GM21423 (cell line): ENCODE results near the gene PTPRA.

Source experiments
- ATAC-seq: cut with Tn5 transposase; IDR thresholded peaks from one replicate; pipeline ENCODE4 v1.9.1; 2021; ENCODE audit warnings: mild to moderate bottlenecking, moderate library complexity; ENCODE audit not compliant: unreplicated experiment

PTPRA gene

GRCh38 chr20:2918096-2919049 lies 45.1 kb downstream of the PTPRA start:
- no peak for ATAC-seq

- no peak for ATAC-seq
Observed at GRCh38 chr20:2919518-2920245, 46.4 kb downstream of the PTPRA start.

- no peak for ATAC-seq
Observed at GRCh38 chr20:2920473-2920872, 47.2 kb downstream of the PTPRA start.

DNA sequence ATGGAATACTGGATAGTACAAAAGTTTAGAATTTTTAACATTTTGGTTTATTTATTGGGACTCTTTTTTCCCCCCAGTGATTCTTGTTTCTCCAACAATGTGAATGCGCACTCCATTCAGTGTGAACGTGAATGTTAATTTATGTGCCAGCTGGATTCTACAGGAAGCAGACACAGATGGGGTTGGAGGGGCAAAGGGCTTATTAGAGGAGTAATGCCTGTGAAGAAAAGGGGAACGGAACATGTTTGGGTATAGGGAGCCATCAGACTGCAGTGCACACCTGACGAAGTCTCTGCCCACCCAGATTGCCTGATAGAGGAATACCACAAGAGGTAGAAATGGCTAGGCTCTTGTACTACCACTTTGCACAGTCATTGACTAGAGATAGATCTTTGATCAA lies 48.2 kb downstream of the PTPRA start:
- ATAC-seq = no peak

GRCh38 chr20:2922957-2923356 lies 49.7 kb downstream of the PTPRA start:
- ATAC-seq = no peak

- no peak for ATAC-seq
Observed at GRCh38 chr20:2930538-2930937, 57.3 kb downstream of the PTPRA start.

- no peak for ATAC-seq
Observed at GRCh38 chr20:2932498-2932897, 59.2 kb downstream of the PTPRA start.

- no peak for ATAC-seq
Observed at GRCh38 chr20:2937902-2938301, 64.6 kb downstream of the PTPRA start.

GRCh38 chr20:2942439-2942838 lies 69.2 kb downstream of the PTPRA start:
- no peak for ATAC-seq

DNA sequence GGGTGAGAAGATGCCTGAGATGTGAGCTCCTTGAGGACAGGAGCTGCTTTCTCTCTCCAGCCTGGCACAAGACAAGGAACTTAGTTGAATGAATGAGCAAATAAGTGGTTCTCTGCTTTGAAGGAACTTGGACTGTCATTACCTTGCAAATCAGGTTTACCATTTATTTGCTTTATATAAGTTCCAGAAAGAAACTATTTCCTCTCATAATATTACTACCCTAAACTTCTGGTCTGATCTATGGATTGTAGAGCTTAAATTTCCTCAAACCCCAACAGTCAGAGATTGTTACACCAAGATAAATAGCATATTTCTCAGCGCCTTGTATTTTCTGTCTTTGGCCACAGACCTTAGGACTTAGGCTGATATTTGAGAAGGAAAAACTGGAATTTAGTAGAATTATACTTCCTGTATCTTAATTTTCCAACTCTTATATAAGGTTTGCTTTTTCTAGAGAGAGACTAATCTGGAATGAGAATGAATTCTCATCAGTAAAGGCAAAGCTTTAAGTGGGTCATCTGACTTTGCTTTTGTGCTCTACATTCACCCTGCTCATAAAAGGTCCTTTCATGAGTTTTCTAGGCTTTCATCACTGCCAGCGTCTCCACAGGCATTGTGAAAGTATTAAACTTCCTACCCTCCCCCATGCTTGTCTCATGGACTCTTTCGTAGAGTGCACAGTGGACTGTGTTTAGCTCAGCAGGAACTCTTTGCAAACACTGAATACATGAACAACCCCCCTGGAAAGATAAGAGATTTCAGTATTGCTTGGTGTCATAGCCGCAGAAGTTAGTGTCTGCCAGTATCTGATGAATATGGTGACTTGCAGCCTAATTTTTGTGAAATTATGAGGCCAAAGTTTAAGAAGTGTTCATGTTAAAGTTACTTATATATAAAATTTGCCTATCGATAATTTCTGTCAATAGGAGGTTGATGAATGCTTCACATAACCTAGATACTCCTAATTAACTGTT lies 74.0 kb downstream of the PTPRA start:
- no peak for ATAC-seq

- no peak for ATAC-seq
Observed at GRCh38 chr20:2948968-2949367, 75.7 kb downstream of the PTPRA start.

- ATAC-seq = no peak
Observed at GRCh38 chr20:2952766-2953165, 79.5 kb downstream of the PTPRA start.

DNA sequence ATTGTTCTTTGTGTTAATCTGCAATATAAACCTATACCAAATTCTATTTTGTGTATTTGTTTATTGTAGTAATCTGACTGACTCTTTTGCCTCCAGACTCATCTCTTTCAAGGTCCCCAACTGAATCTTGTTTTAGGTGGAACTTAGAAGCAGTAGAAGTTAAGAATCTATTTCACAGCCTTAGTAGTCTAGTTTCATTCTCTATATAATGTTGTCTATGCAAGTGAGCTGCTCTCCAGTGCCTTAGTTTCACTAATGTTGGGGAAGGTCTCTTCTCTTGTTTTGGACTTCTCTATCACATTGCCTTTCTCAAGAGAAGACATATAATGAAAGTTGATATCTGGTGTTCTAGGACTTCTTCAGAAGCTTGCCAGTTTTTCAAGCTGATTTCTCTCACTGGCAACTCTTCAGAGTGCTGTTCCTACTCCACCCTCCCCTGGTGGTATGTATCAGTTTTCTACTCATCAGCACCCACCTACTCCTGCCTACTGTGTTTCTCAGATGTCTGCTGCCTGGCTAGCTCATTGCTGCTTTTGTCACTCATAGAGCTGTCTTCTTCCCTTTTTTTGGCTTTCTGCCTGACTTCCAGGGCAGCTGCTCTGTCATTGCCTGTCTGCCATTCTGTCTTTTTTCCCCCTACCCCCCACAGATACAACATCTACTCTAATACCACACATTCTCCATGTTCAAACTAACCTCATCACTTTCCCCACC lies 82.1 kb downstream of the PTPRA start:
- no peak for ATAC-seq

- no peak for ATAC-seq
Observed at GRCh38 chr20:2956480-2956879, 83.2 kb downstream of the PTPRA start.

GRCh38 chr20:2967841-2968240 lies 94.6 kb downstream of the PTPRA start:
- ATAC-seq = no peak

DNA sequence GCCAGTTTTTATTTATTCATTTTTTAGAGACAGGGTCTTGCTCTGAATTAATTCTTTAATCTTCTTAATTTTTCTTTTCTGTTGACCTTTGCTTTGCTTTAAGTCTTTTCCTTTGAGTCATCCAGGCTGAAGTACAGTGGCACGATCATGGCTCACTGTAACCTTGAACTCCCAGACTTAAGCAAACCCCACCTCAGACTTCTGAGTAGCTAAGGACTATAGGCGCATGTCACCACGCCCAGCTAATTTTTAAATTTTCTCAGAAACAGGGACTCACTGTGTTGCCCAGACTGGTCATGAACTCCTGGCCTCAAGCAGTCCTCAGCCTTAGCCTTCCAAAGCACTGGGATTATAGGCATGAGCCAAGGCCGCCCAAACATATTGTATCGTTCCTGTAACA lies 98.8 kb downstream of the PTPRA start:
- no peak for ATAC-seq

GRCh38 chr20:2973574-2973973 lies 100.3 kb downstream of the PTPRA start:
- ATAC-seq = no peak

DNA sequence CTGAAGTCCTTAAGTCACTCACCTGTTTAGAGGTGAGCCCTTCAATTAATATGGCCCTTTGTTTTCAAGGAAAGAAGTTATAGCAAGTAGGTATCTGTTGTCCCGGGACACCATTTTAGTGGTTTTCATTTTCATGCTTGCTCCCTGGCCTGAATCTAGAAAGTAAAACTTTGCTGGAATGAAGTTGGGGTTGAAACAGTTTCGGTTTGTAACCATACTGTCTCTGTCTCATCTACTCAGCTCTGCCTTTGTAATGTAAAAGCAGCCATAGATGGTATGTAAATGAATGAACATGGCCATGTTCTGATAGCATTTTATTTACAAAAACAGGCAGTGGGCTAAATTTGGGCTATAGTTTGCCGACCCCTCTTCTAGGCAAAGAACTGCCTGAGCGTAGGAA lies 105.2 kb downstream of the PTPRA start:
- ATAC-seq = no peak

DNA sequence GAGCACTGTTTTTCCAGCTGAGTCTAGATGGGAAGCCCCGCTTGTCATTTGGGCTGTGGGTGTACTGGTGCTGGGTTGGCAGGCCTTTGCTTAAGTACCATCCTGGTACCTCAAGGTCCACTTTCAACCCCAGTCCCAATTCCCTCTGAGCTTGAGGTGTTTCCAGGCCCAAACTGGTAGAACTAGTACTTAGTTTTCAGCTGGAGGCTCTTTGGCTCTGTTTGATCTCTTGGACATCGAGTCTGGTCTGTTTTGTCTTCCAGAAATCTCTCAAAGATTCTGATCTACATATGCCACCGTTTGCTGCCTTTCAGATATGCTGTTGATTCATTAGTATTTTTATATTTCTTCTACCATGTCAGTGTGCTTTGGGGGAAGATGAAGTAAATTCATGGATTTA lies 108.4 kb downstream of the PTPRA start:
- ATAC-seq = no peak

DNA sequence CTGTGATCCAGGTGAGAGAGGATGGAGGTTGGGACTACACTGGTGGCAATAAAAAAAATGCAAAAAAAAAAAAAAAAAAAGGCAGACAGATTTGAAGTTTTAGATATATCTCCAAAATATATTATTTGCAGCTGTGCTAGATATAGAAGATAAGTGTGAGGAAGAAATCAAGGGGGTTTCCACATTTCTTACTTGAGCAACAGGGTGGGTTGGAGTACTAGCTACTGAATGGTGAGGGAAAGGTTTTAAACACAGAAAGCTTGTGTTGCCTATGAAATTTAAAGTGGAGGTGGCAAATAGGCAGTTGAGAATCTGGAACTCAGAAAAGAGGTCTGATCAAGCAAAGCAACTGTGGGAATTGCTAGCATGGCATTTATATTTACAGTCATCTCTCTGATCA lies 110.2 kb downstream of the PTPRA start:
- no peak for ATAC-seq
